IMR-90 (cell line): ENCODE results near the gene SORBS1.
"Not testable (repeated sequence)": the region's sequence is repeated elsewhere in the genome, so short reads cannot be mapped to it uniquely, and the experiment has no call there.

Experiments used
- CEBPB ChIP-seq: IDR thresholded peaks from 2 replicates; pipeline ENCODE4 v1.6.1; 2012; ENCODE audit warnings: low read depth, low read length, improper control_type of control experiment
- MXI1 ChIP-seq: IDR thresholded peaks from 2 replicates; pipeline ENCODE4 v1.6.1; 2012; ENCODE audit warnings: low read depth, mild to moderate bottlenecking, low read length, moderate library complexity, borderline replicate concordance
- NFE2L2 ChIP-seq: fragments of 150-350 bp; IDR thresholded peaks from 2 replicates; pipeline ENCODE4 v1.6.1; 2016; ENCODE audit warnings: low read depth, mild to moderate bottlenecking, low read length
- POLR2A ChIP-seq: IDR thresholded peaks from 2 replicates; pipeline ENCODE4 v1.6.1; 2012; ENCODE audit warnings: mild to moderate bottlenecking, low read depth, low read length
- RAD21 ChIP-seq: IDR thresholded peaks from 2 replicates; pipeline ENCODE4 v1.6.1; 2012; ENCODE audit warnings: low read length, improper control_type of control experiment
- RCOR1 ChIP-seq: IDR thresholded peaks from 2 replicates; pipeline ENCODE4 v1.6.1; 2012; ENCODE audit warnings: mild to moderate bottlenecking, low read length, improper control_type of control experiment; ENCODE audit not compliant: insufficient replicate concordance
- RFX5 ChIP-seq: IDR thresholded peaks from 2 replicates; pipeline ENCODE4 v1.8.0; 2012; ENCODE audit warnings: low read depth, mild to moderate bottlenecking, low read length, moderate library complexity
- TF ChIP-seq, protein P1 (sequence below): conservative IDR thresholded peaks from 2 replicates; pipeline ENCODE4 v1.5.1; 2012; ENCODE audit warnings: mild to moderate bottlenecking, low read depth, low read length, improper control_type of control experiment
- TF ChIP-seq, protein P2 (sequence below): fragments of 150-350 bp; IDR thresholded peaks from 2 replicates; pipeline ENCODE4 v1.6.1; 2017; ENCODE audit warnings: mild to moderate bottlenecking, antibody characterized with exemption, low read length, low read depth
- TF ChIP-seq, protein P3 (sequence below): fragments of 150-350 bp; IDR thresholded peaks from 2 replicates; pipeline ENCODE4 v1.6.1; 2016; ENCODE audit warnings: low read depth, mild to moderate bottlenecking, low read length, moderate library complexity, borderline replicate concordance

DNA sequence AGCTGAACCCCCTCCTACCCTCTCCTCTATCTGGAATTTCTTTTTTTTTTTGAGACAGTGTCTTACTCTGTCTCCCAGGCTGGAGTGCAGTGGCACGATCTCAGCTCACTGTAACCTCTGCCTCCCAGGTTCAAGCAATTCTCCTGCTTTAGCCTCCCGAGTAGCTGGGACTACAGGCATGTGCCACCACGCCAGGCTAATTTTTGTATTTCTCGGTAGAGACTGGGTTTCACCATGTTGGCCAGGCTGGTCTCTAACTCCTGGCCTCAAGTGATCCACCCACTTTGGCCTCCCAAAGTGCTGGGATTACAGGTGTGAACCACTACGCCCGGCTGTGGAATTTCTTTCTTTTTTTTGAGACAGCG lies 213.8 kb downstream of the SORBS1 start:
- TF ChIP-seq, protein P1, sequence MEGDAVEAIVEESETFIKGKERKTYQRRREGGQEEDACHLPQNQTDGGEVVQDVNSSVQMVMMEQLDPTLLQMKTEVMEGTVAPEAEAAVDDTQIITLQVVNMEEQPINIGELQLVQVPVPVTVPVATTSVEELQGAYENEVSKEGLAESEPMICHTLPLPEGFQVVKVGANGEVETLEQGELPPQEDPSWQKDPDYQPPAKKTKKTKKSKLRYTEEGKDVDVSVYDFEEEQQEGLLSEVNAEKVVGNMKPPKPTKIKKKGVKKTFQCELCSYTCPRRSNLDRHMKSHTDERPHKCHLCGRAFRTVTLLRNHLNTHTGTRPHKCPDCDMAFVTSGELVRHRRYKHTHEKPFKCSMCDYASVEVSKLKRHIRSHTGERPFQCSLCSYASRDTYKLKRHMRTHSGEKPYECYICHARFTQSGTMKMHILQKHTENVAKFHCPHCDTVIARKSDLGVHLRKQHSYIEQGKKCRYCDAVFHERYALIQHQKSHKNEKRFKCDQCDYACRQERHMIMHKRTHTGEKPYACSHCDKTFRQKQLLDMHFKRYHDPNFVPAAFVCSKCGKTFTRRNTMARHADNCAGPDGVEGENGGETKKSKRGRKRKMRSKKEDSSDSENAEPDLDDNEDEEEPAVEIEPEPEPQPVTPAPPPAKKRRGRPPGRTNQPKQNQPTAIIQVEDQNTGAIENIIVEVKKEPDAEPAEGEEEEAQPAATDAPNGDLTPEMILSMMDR: not testable (repeated sequence)
- TF ChIP-seq, protein P2, sequence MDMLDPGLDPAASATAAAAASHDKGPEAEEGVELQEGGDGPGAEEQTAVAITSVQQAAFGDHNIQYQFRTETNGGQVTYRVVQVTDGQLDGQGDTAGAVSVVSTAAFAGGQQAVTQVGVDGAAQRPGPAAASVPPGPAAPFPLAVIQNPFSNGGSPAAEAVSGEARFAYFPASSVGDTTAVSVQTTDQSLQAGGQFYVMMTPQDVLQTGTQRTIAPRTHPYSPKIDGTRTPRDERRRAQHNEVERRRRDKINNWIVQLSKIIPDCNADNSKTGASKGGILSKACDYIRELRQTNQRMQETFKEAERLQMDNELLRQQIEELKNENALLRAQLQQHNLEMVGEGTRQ: not testable (repeated sequence)
- TF ChIP-seq POLR2A, CEBPB, RAD21, NFE2L2, RFX5, MXI1, RCOR1: not testable (repeated sequence)
- TF ChIP-seq, protein P3, sequence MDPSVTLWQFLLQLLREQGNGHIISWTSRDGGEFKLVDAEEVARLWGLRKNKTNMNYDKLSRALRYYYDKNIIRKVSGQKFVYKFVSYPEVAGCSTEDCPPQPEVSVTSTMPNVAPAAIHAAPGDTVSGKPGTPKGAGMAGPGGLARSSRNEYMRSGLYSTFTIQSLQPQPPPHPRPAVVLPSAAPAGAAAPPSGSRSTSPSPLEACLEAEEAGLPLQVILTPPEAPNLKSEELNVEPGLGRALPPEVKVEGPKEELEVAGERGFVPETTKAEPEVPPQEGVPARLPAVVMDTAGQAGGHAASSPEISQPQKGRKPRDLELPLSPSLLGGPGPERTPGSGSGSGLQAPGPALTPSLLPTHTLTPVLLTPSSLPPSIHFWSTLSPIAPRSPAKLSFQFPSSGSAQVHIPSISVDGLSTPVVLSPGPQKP: not testable (repeated sequence)
